Measurements from ENCODE around the gene LMX1B. TPM values are rescaled to one million over a fixed set of nuclear protein-coding genes. Genes with fewer than 3 reads are reported as not detected.

Gene LMX1B
- total RNA-seq, 1 experiment from 2014 or later: 11.3 TPM

GRCh38 chr9:126719618-126720031, 105.9 kb downstream of the LMX1B start:
- no peak overlapping the region for H2AFZ ChIP-seq (ENCODE audit: low read depth, low read length, poor library complexity, severe bottlenecking)
- no peaks in the 10 kb centered on the region for H4K20me1 ChIP-seq (ENCODE audit: insufficient read depth)
- peaks cover 19 to 34% of the 10 kb centered on the region in 2 experiments for H3K4me1 ChIP-seq (ENCODE audit: control insufficient read depth in 1 of 2, insufficient read depth in 2 of 2, low read length in 2 of 2)
- H3K79me2 ChIP-seq (ENCODE audit: insufficient read depth, low read length): no peaks in the 10 kb centered on the region
- POLR2A ChIA-PET: no interaction called here
- H3K4me2 ChIP-seq (ENCODE audit: low read length): 0 out of 2 replicates have a peak overlapping the region, but pooled peaks have one; percentile 1
- TF ChIP-seq ZBTB33 (IDR thresholded peaks at IDR 0.05; ENCODE audit: extremely low read depth, insufficient replicate concordance, low read length) (no peak), REST (IDR thresholded peaks at IDR 0.05; ENCODE audit: low read depth) (no peak), SRF (IDR thresholded peaks at IDR 0.05; ENCODE audit: low read depth) (no peak), SP1 (IDR thresholded peaks at IDR 0.05; ENCODE audit: low read depth) (no peak), ATF3 (IDR thresholded peaks at IDR 0.05) (no peak), FOSL1 (IDR thresholded peaks at IDR 0.05; ENCODE audit: low read depth) (no peak), YY1 (IDR thresholded peaks at IDR 0.05; ENCODE audit: extremely low read depth, insufficient replicate concordance, low read depth, low read length) (no peak), RAD21 (IDR thresholded peaks at IDR 0.05; ENCODE audit: low read depth) (no peak), CEBPB (IDR thresholded peaks at IDR 0.05; ENCODE audit: low read depth) (no peak), ZFX (IDR thresholded peaks at IDR 0.05) (no peak), MAX (IDR thresholded peaks at IDR 0.05) (no peak), EZH2phosphoT487 (IDR thresholded peaks at IDR 0.05; ENCODE audit: borderline replicate concordance) (no peak), CBX3 (IDR thresholded peaks at IDR 0.05; ENCODE audit: low read depth) (no peak), POLR2A (IDR thresholded peaks at IDR 0.05; ENCODE audit: borderline replicate concordance, extremely low read depth, insufficient read depth, insufficient read length) (no peak), TCF7L2 (IDR thresholded peaks at IDR 0.05; ENCODE audit: borderline replicate concordance, extremely low read depth, insufficient read depth, insufficient read length) (no peak), SIN3A (IDR thresholded peaks at IDR 0.05; ENCODE audit: low read depth) (no peak), JUND (IDR thresholded peaks at IDR 0.05) (no peak), EGR1 (IDR thresholded peaks at IDR 0.05; ENCODE audit: low read depth) (no peak)
- CTCF ChIA-PET: interaction anchor here (1.5 to 3.8 kb wide), 2 partner anchors 13 to 62 kb away, joined by 4 to 31 read pairs; no protein-coding TSS in a partner anchor
- RAD21 ChIA-PET (ENCODE audit: low non-redundant PET in 1 of 2, low total read pairs in 2 of 2, uncharacterized antibody in 2 of 2, unreplicated experiment in 2 of 2): no interaction called here
- no TSS peak for BruUV-seq (replicated peaks)
- no peaks in the 10 kb centered on the region for H3K9me3 ChIP-seq (ENCODE audit: control insufficient read depth in 1 of 2, insufficient read depth in 1 of 2, low read depth in 1 of 2, low read length in 2 of 2)
- intact Hi-C loops (cut with micrococcal nuclease): loop anchor here (5.0 kb wide), 1 partner anchor 53 kb away; no protein-coding TSS in a partner anchor
- DNase-seq (ENCODE audit: low read depth, low spot score) (no peak), ATAC-seq (no peak)
- H3K27ac ChIP-seq (ENCODE audit: low read depth, low read length): no peak overlapping the region
- H3K36me3 ChIP-seq (ENCODE audit: control insufficient read depth in 1 of 2, insufficient read depth in 2 of 2, low read length in 2 of 2): no peaks in the 10 kb centered on the region
- no peaks in the 10 kb centered on the region for H3K27me3 ChIP-seq (ENCODE audit: insufficient read depth, low read length)
- H3K4me3 ChIP-seq (replicated peaks in 1 of 2; ENCODE audit: low read depth in 1 of 2, low read length in 2 of 2): no peak overlapping the region
- no peaks in the 10 kb centered on the region for H3K9me2 ChIP-seq (ENCODE audit: insufficient read depth)
- H3K9ac ChIP-seq (ENCODE audit: low read length): no peak overlapping the region

All from HCT116 (cell line).